EH (cell line): ENCODE data around the gene TNPO3.
"Not testable (repeated sequence)": the region's sequence is repeated elsewhere in the genome, so short reads cannot be mapped to it uniquely, and the experiment has no call there.

Source experiments
- DNase-seq: peaks from one replicate; pipeline ENCODE4 v3.0.0-alpha.2; 2015; ENCODE audit warnings: low read depth

The TNPO3 gene

GRCh38 chr7:129014501-129015101 is 40.3 kb downstream of the TNPO3 start:
- no peak for DNase-seq

- DNase-seq = no peak
Measured at GRCh38 chr7:129013048-129013724, 41.7 kb downstream of the TNPO3 start.

GRCh38 chr7:129012641-129013040 is 42.3 kb downstream of the TNPO3 start:
- DNase-seq = no peak

- no peak for DNase-seq
Measured at GRCh38 chr7:129010075-129010474, 44.8 kb downstream of the TNPO3 start.

GRCh38 chr7:129009437-129009836 is 45.5 kb downstream of the TNPO3 start:
- no peak for DNase-seq

GRCh38 chr7:129008645-129009414 is 46.1 kb downstream of the TNPO3 start:
- DNase-seq = no peak

- no peak for DNase-seq
Measured at GRCh38 chr7:129007572-129007971, 47.3 kb downstream of the TNPO3 start.

GRCh38 chr7:129006636-129007414 is 48.1 kb downstream of the TNPO3 start:
- DNase-seq = no peak

GRCh38 chr7:129005186-129005585 is 49.7 kb downstream of the TNPO3 start:
- DNase-seq = no peak

- no peak for DNase-seq
Measured at GRCh38 chr7:128997181-128997580, 57.7 kb downstream of the TNPO3 start.

- DNase-seq = not testable (repeated sequence)
Measured at GRCh38 chr7:128994560-128994959, 60.4 kb downstream of the TNPO3 start.

- DNase-seq = no peak
Measured at GRCh38 chr7:128993419-128993818, 61.5 kb downstream of the TNPO3 start.

GRCh38 chr7:128989961-128990360 is 65.0 kb downstream of the TNPO3 start:
- DNase-seq = no peak

GRCh38 chr7:128988372-128988771 is 66.5 kb downstream of the TNPO3 start:
- no peak for DNase-seq

GRCh38 chr7:128986609-128987008 is 68.3 kb downstream of the TNPO3 start:
- no peak for DNase-seq

GRCh38 chr7:128985660-128986059 is 69.3 kb downstream of the TNPO3 start:
- DNase-seq = no peak

- DNase-seq = no peak
Measured at GRCh38 chr7:128982105-128982504, 72.8 kb downstream of the TNPO3 start.

GRCh38 chr7:128974241-128974934 is 80.5 kb downstream of the TNPO3 start:
- no peak for DNase-seq

- no peak for DNase-seq
Measured at GRCh38 chr7:128968624-128969023, 86.3 kb downstream of the TNPO3 start.

- peak; percentile 41 for DNase-seq
Measured at GRCh38 chr7:128963327-128963757, 91.6 kb downstream of the TNPO3 start.

- DNase-seq = no peak
Measured at GRCh38 chr7:128962899-128963298, 92.0 kb downstream of the TNPO3 start.
